Activated CD4-positive, alpha-beta T cell treated with anti-CD3 and anti-CD28 coated beads for 48 hours (primary cell): ENCODE measurements around the gene NTM.

Source experiments
- DNase-seq: peaks from one replicate; pipeline ENCODE4 v3.0.0-alpha.2; 2020

NTM gene

GRCh38 chr11:132257871-132258270 is 887.5 kb downstream of the NTM start:
- DNase-seq: no peak

- DNase-seq: no peak
These were observed 888.5 kb downstream of the NTM start for GRCh38 chr11:132258875-132259274.

GRCh38 chr11:132260636-132261035 is 890.2 kb downstream of the NTM start:
- DNase-seq: no peak

- DNase-seq: no peak
These were observed 892.8 kb downstream of the NTM start for GRCh38 chr11:132263241-132263640.

GRCh38 chr11:132263875-132264274 is 893.5 kb downstream of the NTM start:
- DNase-seq: no peak

GRCh38 chr11:132264616-132265015 is 894.2 kb downstream of the NTM start:
- no peak for DNase-seq

- no peak for DNase-seq
These were observed 908.6 kb downstream of the NTM start for GRCh38 chr11:132278801-132279574.

GRCh38 chr11:132284048-132284447 is 913.6 kb downstream of the NTM start:
- DNase-seq: no peak

- DNase-seq: no peak
These were observed 914.2 kb downstream of the NTM start for GRCh38 chr11:132284611-132285010.

- no peak for DNase-seq
These were observed 915.2 kb downstream of the NTM start for GRCh38 chr11:132285631-132286030.

- no peak for DNase-seq
These were observed 915.7 kb downstream of the NTM start for GRCh38 chr11:132286106-132286505.

- DNase-seq: no peak
These were observed 917.6 kb downstream of the NTM start for GRCh38 chr11:132288036-132288435.

GRCh38 chr11:132289590-132290256 is 919.3 kb downstream of the NTM start:
- no peak for DNase-seq

- no peak for DNase-seq
These were observed 923.2 kb downstream of the NTM start for GRCh38 chr11:132293586-132293985.

GRCh38 chr11:132296946-132297610 is 926.7 kb downstream of the NTM start:
- no peak for DNase-seq

GRCh38 chr11:132298357-132298756 is 927.9 kb downstream of the NTM start:
- DNase-seq: no peak

- no peak for DNase-seq
These were observed 929.9 kb downstream of the NTM start for GRCh38 chr11:132300283-132300682.

- no peak for DNase-seq
These were observed 931.0 kb downstream of the NTM start for GRCh38 chr11:132301465-132301864.

GRCh38 chr11:132301900-132302299 is 931.5 kb downstream of the NTM start:
- no peak for DNase-seq

- no peak for DNase-seq
These were observed 937.0 kb downstream of the NTM start for GRCh38 chr11:132307309-132308020.

- DNase-seq: no peak
These were observed 940.3 kb downstream of the NTM start for GRCh38 chr11:132310390-132311375.

GRCh38 chr11:132311703-132312102 is 941.3 kb downstream of the NTM start:
- no peak for DNase-seq
